Measurements from ENCODE around the gene PPP1R13B.

Gene PPP1R13B

GRCh38 chr14:103870891-103871595, 23.7 kb upstream of the PPP1R13B start:
- Histone ChIP-seq H3K9me3 (ENCODE audit: insufficient read depth, low read length) (no peaks in the 10 kb centered on the region), H3K4me1 (ENCODE audit: insufficient read depth, insufficient read length) (peaks cover 6% of the 10 kb centered on the region), H3K36me3 (ENCODE audit: insufficient read depth, insufficient read length, low read length) (no peaks in the 10 kb centered on the region), H3K27me3 (ENCODE audit: insufficient read depth, insufficient read length) (no peaks in the 10 kb centered on the region), H3K9ac (ENCODE audit: insufficient read length, low read depth) (no peak overlapping the region), H3K4me3 (ENCODE audit: insufficient read length, low read depth) (no peak overlapping the region)
- no peak for TF ChIP-seq ZNF274 (IDR thresholded peaks at IDR 0.05; ENCODE audit: low read depth, low read length)
- TF ChIP-seq SUZ12 (IDR thresholded peaks at IDR 0.05; ENCODE audit: extremely low read depth, insufficient read depth, insufficient read length): no peak
- TF ChIP-seq YY1 (IDR thresholded peaks at IDR 0.05; ENCODE audit: insufficient read depth, insufficient read length): no peak
- no peak for DNase-seq (ENCODE audit: low read depth, low spot score)

GRCh38 chr14:103870144-103870876, 22.9 kb upstream of the PPP1R13B start:
- H3K9me3 ChIP-seq (ENCODE audit: insufficient read depth, low read length): no peaks in the 10 kb centered on the region
- peaks cover 6% of the 10 kb centered on the region for H3K4me1 ChIP-seq (ENCODE audit: insufficient read depth, insufficient read length)
- H3K27me3 ChIP-seq (ENCODE audit: insufficient read depth, insufficient read length): no peaks in the 10 kb centered on the region
- DNase-seq (ENCODE audit: low read depth, low spot score): no peak
- no peak overlapping the region for H3K4me3 ChIP-seq (ENCODE audit: insufficient read length, low read depth)
- H3K9ac ChIP-seq (ENCODE audit: insufficient read length, low read depth): no peak overlapping the region
- no peaks in the 10 kb centered on the region for H3K36me3 ChIP-seq (ENCODE audit: insufficient read depth, insufficient read length, low read length)
- TF ChIP-seq ZNF274 (IDR thresholded peaks at IDR 0.05; ENCODE audit: low read depth, low read length) (no peak), YY1 (IDR thresholded peaks at IDR 0.05; ENCODE audit: insufficient read depth, insufficient read length) (no peak), SUZ12 (IDR thresholded peaks at IDR 0.05; ENCODE audit: extremely low read depth, insufficient read depth, insufficient read length) (no peak)

GRCh38 chr14:103869406-103870143, 22.2 kb upstream of the PPP1R13B start:
- TF ChIP-seq ZNF274 (IDR thresholded peaks at IDR 0.05; ENCODE audit: low read depth, low read length) (no peak), SUZ12 (IDR thresholded peaks at IDR 0.05; ENCODE audit: extremely low read depth, insufficient read depth, insufficient read length) (no peak), YY1 (IDR thresholded peaks at IDR 0.05; ENCODE audit: insufficient read depth, insufficient read length) (no peak)
- no peak overlapping the region for H3K9ac ChIP-seq (ENCODE audit: insufficient read length, low read depth)

GRCh38 chr14:103868242-103868897, 21.0 kb upstream of the PPP1R13B start:
- Histone ChIP-seq H3K36me3 (ENCODE audit: insufficient read depth, insufficient read length, low read length) (no peaks in the 10 kb centered on the region), H3K27me3 (ENCODE audit: insufficient read depth, insufficient read length) (no peaks in the 10 kb centered on the region), H3K4me1 (ENCODE audit: insufficient read depth, insufficient read length) (peaks cover 6% of the 10 kb centered on the region), H3K4me3 (ENCODE audit: insufficient read length, low read depth) (no peak overlapping the region), H3K9ac (ENCODE audit: insufficient read length, low read depth) (no peak overlapping the region), H3K9me3 (ENCODE audit: insufficient read depth, low read length) (no peaks in the 10 kb centered on the region)
- no peak for DNase-seq (ENCODE audit: low read depth, low spot score)
- TF ChIP-seq SUZ12 (IDR thresholded peaks at IDR 0.05; ENCODE audit: extremely low read depth, insufficient read depth, insufficient read length): no peak
- no peak for TF ChIP-seq ZNF274 (IDR thresholded peaks at IDR 0.05; ENCODE audit: low read depth, low read length)
- TF ChIP-seq YY1 (IDR thresholded peaks at IDR 0.05; ENCODE audit: insufficient read depth, insufficient read length): no peak

More at GRCh38 chr14:103869406-103870143, 22.2 kb upstream of the PPP1R13B start:
- Histone ChIP-seq H3K36me3 (ENCODE audit: insufficient read depth, insufficient read length, low read length) (no peaks in the 10 kb centered on the region), H3K4me3 (ENCODE audit: insufficient read length, low read depth) (no peak overlapping the region), H3K27me3 (ENCODE audit: insufficient read depth, insufficient read length) (no peaks in the 10 kb centered on the region), H3K9me3 (ENCODE audit: insufficient read depth, low read length) (no peaks in the 10 kb centered on the region), H3K4me1 (ENCODE audit: insufficient read depth, insufficient read length) (peaks cover 6% of the 10 kb centered on the region)
- no peak for DNase-seq (ENCODE audit: low read depth, low spot score)

GRCh38 chr14:103867523-103867953, 20.2 kb upstream of the PPP1R13B start:
- Histone ChIP-seq H3K4me3 (ENCODE audit: insufficient read length, low read depth) (no peak overlapping the region), H3K36me3 (ENCODE audit: insufficient read depth, insufficient read length, low read length) (no peaks in the 10 kb centered on the region), H3K27me3 (ENCODE audit: insufficient read depth, insufficient read length) (no peaks in the 10 kb centered on the region), H3K9me3 (ENCODE audit: insufficient read depth, low read length) (no peaks in the 10 kb centered on the region), H3K9ac (ENCODE audit: insufficient read length, low read depth) (no peak overlapping the region), H3K4me1 (ENCODE audit: insufficient read depth, insufficient read length) (peaks cover 6% of the 10 kb centered on the region)
- no peak for DNase-seq (ENCODE audit: low read depth, low spot score)
- TF ChIP-seq YY1 (IDR thresholded peaks at IDR 0.05; ENCODE audit: insufficient read depth, insufficient read length) (no peak), ZNF274 (IDR thresholded peaks at IDR 0.05; ENCODE audit: low read depth, low read length) (no peak), SUZ12 (IDR thresholded peaks at IDR 0.05; ENCODE audit: extremely low read depth, insufficient read depth, insufficient read length) (no peak)

GRCh38 chr14:103867020-103867419, 19.6 kb upstream of the PPP1R13B start:
- H3K36me3 ChIP-seq (ENCODE audit: insufficient read depth, insufficient read length, low read length): no peaks in the 10 kb centered on the region
- TF ChIP-seq YY1 (IDR thresholded peaks at IDR 0.05; ENCODE audit: insufficient read depth, insufficient read length): no peak
- no peak for TF ChIP-seq ZNF274 (IDR thresholded peaks at IDR 0.05; ENCODE audit: low read depth, low read length)
- no peak for TF ChIP-seq SUZ12 (IDR thresholded peaks at IDR 0.05; ENCODE audit: extremely low read depth, insufficient read depth, insufficient read length)
- H3K9ac ChIP-seq (ENCODE audit: insufficient read length, low read depth): no peak overlapping the region
- H3K4me1 ChIP-seq (ENCODE audit: insufficient read depth, insufficient read length): peaks cover 2% of the 10 kb centered on the region
- H3K9me3 ChIP-seq (ENCODE audit: insufficient read depth, low read length): no peaks in the 10 kb centered on the region
- no peak for DNase-seq (ENCODE audit: low read depth, low spot score)
- H3K27me3 ChIP-seq (ENCODE audit: insufficient read depth, insufficient read length): no peaks in the 10 kb centered on the region
- H3K4me3 ChIP-seq (ENCODE audit: insufficient read length, low read depth): no peak overlapping the region
